Ishikawa (cell line): Measurements from ENCODE around the gene RSPH10B2.

Experiments
- CEBPB ChIP-seq: IDR thresholded peaks from 2 replicates; pipeline ENCODE4 v1.6.1; 2012
- CREB1 ChIP-seq: IDR thresholded peaks from 2 replicates; pipeline ENCODE4 v1.6.1; 2012; ENCODE audit warnings: low read depth
- EGR1 ChIP-seq: IDR thresholded peaks from 2 replicates; pipeline ENCODE4 v1.6.1; 2012
- EP300 ChIP-seq: IDR thresholded peaks from 2 replicates; pipeline ENCODE4 v1.6.1; 2012; ENCODE audit warnings: borderline replicate concordance
- FOXM1 ChIP-seq: IDR thresholded peaks from 2 replicates; pipeline ENCODE4 v1.6.1; 2012; ENCODE audit warnings: low read depth, borderline replicate concordance
- NFIC ChIP-seq: IDR thresholded peaks from 2 replicates; pipeline ENCODE4 v1.6.1; 2012
- RAD21 ChIP-seq: IDR thresholded peaks from 2 replicates; pipeline ENCODE4 v1.6.1; 2012; ENCODE audit warnings: low read depth
- TAF1 ChIP-seq: IDR thresholded peaks from 2 replicates; pipeline ENCODE4 v1.6.1; 2012; ENCODE audit warnings: low read depth, mild to moderate bottlenecking
- TCF12 ChIP-seq: IDR thresholded peaks from 2 replicates; pipeline ENCODE4 v1.6.1; 2012; ENCODE audit warnings: low read depth
- TEAD4 ChIP-seq: IDR thresholded peaks from 2 replicates; pipeline ENCODE4 v1.6.1; 2012
- YY1 ChIP-seq: IDR thresholded peaks from 2 replicates; pipeline ENCODE4 v1.6.1; 2012; ENCODE audit warnings: low read depth
- ZBTB7A ChIP-seq: IDR thresholded peaks from 2 replicates; pipeline ENCODE4 v1.6.1; 2012; ENCODE audit warnings: low read depth
- TF ChIP-seq, protein P1 (sequence below): IDR thresholded peaks from 2 replicates; pipeline ENCODE4 v1.6.1; 2012; ENCODE audit warnings: low read depth, mild to moderate bottlenecking
- TF ChIP-seq, protein P2 (sequence below): IDR thresholded peaks from 2 replicates; pipeline ENCODE4 v1.6.1; 2012
- TF ChIP-seq, protein P3 (sequence below): IDR thresholded peaks from 2 replicates; pipeline ENCODE4 v1.6.1; 2012

RSPH10B2 gene

DNA sequence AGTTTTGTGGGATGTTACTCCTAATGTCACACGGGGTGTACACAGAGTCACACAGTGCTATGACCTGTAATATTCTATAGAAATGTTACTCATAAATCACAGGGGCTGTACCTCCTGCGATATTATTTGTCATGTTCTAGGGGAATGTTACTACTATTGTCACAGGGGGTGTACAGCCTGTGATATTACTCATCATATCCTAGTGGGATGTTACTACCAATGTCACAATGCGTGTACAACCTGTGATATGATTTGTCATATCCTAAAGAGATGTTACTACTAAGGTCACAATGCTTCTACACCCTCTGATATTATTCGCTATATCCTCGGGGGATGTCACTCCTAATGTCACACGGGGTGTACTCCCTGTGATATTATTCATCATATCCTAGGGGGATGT is 79.7 kb downstream of the RSPH10B2 start:
- TF ChIP-seq EP300 (no peak), TCF12 (no peak), ZBTB7A (no peak), CEBPB (no peak), NFIC (no peak), FOXM1 (no peak), EGR1 (no peak), CREB1 (no peak), TEAD4 (no peak), YY1 (no peak), TAF1 (no peak), RAD21 (no peak)
- TF ChIP-seq, protein P1, sequence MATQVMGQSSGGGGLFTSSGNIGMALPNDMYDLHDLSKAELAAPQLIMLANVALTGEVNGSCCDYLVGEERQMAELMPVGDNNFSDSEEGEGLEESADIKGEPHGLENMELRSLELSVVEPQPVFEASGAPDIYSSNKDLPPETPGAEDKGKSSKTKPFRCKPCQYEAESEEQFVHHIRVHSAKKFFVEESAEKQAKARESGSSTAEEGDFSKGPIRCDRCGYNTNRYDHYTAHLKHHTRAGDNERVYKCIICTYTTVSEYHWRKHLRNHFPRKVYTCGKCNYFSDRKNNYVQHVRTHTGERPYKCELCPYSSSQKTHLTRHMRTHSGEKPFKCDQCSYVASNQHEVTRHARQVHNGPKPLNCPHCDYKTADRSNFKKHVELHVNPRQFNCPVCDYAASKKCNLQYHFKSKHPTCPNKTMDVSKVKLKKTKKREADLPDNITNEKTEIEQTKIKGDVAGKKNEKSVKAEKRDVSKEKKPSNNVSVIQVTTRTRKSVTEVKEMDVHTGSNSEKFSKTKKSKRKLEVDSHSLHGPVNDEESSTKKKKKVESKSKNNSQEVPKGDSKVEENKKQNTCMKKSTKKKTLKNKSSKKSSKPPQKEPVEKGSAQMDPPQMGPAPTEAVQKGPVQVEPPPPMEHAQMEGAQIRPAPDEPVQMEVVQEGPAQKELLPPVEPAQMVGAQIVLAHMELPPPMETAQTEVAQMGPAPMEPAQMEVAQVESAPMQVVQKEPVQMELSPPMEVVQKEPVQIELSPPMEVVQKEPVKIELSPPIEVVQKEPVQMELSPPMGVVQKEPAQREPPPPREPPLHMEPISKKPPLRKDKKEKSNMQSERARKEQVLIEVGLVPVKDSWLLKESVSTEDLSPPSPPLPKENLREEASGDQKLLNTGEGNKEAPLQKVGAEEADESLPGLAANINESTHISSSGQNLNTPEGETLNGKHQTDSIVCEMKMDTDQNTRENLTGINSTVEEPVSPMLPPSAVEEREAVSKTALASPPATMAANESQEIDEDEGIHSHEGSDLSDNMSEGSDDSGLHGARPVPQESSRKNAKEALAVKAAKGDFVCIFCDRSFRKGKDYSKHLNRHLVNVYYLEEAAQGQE = no peak
- TF ChIP-seq, protein P2, sequence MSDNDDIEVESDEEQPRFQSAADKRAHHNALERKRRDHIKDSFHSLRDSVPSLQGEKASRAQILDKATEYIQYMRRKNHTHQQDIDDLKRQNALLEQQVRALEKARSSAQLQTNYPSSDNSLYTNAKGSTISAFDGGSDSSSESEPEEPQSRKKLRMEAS = no peak
- TF ChIP-seq, protein P3, sequence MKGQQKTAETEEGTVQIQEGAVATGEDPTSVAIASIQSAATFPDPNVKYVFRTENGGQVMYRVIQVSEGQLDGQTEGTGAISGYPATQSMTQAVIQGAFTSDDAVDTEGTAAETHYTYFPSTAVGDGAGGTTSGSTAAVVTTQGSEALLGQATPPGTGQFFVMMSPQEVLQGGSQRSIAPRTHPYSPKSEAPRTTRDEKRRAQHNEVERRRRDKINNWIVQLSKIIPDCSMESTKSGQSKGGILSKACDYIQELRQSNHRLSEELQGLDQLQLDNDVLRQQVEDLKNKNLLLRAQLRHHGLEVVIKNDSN = no peak
